Mesothelial cell of epicardium (in vitro differentiated cells): ENCODE results near the gene NUTF2. TPM values are rescaled to one million over a fixed set of nuclear protein-coding genes. Genes with fewer than 3 reads are reported as not detected.

Experiments
- DNase-seq, 2 experiments: peaks; one replicate each; pipeline ENCODE4 v3.0.0; 2021; ENCODE audit warnings: low spot score in 2 of 2; ENCODE audit not compliant: unreplicated experiment in 2 of 2
- H3K27ac Mint-ChIP-seq: 2 replicates; pipeline ENCODE4 v1.8.0; 2021; ENCODE audit warnings: mixed read lengths
- H3K27me3 Mint-ChIP-seq: 2 replicates; pipeline ENCODE4 v1.8.0; 2021; ENCODE audit warnings: low read depth, mixed read lengths
- H3K36me3 Mint-ChIP-seq: 2 replicates; pipeline ENCODE4 v1.8.0; 2021; ENCODE audit warnings: mixed read lengths
- H3K4me1 Mint-ChIP-seq: 2 replicates; pipeline ENCODE4 v1.8.0; 2021; ENCODE audit warnings: mixed read lengths
- H3K4me3 Mint-ChIP-seq: 2 replicates; pipeline ENCODE4 v1.8.0; 2021; ENCODE audit warnings: mild to moderate bottlenecking, moderate library complexity, mixed read lengths
- H3K9me3 Mint-ChIP-seq: 2 replicates; pipeline ENCODE4 v1.8.0; 2021; ENCODE audit warnings: mixed read lengths
- CTCF ChIP-seq: fragments of 200-600 bp; sonication (generic); IDR thresholded peaks from one replicate; pipeline ENCODE4 v1.5.0; 2021; ENCODE audit warnings: antibody characterized with exemption; ENCODE audit not compliant: unreplicated experiment
- total RNA-seq: library from RNA; stranded (reverse); gene quantifications from 3 replicates; pipeline ENCODE4 v1.2.1, GENCODE V29; 2021

The NUTF2 gene
- total RNA-seq, 1 donor from 2014 or later, result 130 TPM

- no peaks in the 10 kb centered on the region for H3K9me3 Mint-ChIP-seq
- no peak overlapping the region for H3K4me3 Mint-ChIP-seq
Measured at GRCh38 chr16:67880584-67880983, 33.9 kb downstream of the NUTF2 start.

GRCh38 chr16:67881621-67882161, 35.0 kb downstream of the NUTF2 start:
- Mint-ChIP-seq H3K9me3 (no peaks in the 10 kb centered on the region), H3K27me3 (no peaks in the 10 kb centered on the region), H3K4me1 (peaks cover 6% of the 10 kb centered on the region), H3K27ac (no peak overlapping the region), H3K36me3 (peaks cover 33% of the 10 kb centered on the region), H3K4me3 (no peak overlapping the region)
- DNase-seq, result no peak
- no peak for TF ChIP-seq CTCF

More at GRCh38 chr16:67880584-67880983, 33.9 kb downstream of the NUTF2 start:
- H3K27me3 Mint-ChIP-seq, result no peaks in the 10 kb centered on the region
- no peak for DNase-seq
- peaks cover 6% of the 10 kb centered on the region for H3K4me1 Mint-ChIP-seq
- H3K27ac Mint-ChIP-seq, result no peak overlapping the region
- no peak for TF ChIP-seq CTCF
- peaks cover 29% of the 10 kb centered on the region for H3K36me3 Mint-ChIP-seq

DNA sequence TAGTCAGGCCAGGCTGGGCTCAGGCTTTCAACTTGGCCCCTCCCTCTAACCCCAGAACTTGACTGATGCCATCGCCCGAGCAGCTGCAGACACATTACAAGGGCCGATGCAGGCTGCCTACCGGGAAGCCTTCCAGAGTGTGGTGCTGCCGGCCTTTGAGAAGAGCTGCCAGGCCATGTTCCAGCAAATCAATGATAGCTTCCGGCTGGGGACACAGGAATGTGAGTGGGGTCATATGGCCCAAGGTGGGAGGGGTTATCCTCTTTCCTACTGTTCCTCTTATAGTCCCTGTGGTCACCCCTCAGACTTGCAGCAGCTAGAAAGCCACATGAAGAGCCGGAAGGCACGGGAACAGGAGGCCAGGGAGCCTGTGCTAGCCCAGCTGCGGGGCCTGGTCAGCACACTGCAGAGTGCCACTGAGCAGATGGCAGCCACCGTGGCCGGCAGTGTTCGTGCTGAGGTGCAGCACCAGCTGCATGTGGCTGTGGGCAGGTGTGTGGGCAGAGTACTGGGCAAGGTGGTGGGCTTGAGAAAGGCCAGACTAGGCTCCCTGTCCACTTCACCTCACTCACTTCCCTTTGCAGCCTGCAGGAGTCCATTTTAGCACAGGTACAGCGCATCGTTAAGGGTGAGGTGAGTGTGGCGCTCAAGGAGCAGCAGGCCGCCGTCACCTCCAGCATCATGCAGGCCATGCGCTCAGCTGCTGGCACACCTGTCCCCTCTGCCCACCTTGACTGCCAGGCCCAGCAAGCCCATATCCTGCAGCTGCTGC, 35.8 kb downstream of the NUTF2 start:
- DNase-seq, result no peak
- peaks cover 33% of the 10 kb centered on the region for H3K36me3 Mint-ChIP-seq
- H3K4me1 Mint-ChIP-seq, result peaks cover 6% of the 10 kb centered on the region
- TF ChIP-seq CTCF, result no peak
- no peaks in the 10 kb centered on the region for H3K9me3 Mint-ChIP-seq
- H3K27ac Mint-ChIP-seq, result no peak overlapping the region
- no peak overlapping the region for H3K4me3 Mint-ChIP-seq
- no peaks in the 10 kb centered on the region for H3K27me3 Mint-ChIP-seq

DNA sequence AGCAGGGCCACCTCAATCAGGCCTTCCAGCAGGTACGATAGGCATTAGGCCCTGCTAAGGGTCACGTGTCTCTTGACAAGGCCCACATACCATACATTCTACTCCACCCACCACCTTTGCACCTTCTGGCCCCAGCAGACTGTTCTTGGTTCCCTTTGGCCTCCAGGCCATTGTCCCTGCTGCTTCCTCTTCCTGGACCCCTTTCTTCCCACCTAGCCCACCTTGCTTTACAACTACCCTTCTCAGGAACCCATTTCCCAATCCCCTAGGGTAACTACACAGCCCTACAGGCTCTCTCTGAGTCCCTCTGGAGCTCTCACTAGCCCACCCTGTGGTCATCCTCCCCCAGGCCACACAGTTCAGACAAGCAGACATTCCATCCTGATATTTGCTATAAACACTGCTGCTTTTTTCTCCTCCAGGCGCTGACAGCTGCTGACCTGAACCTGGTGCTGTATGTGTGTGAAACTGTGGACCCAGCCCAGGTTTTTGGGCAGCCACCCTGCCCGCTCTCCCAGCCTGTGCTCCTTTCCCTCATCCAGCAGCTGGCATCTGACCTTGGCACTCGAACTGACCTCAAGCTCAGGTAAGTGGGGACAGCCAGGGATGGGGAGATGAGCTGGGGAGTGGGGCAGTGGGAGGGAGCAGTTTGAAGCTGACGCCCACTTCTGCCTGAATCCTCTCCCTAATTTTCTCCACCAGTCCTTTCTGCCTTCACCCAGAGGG, 36.6 kb downstream of the NUTF2 start:
- DNase-seq, result no peak
- Mint-ChIP-seq H3K9me3 (no peaks in the 10 kb centered on the region), H3K27ac (peak overlapping the region; percentile 50), H3K36me3 (peaks cover 33% of the 10 kb centered on the region), H3K27me3 (no peaks in the 10 kb centered on the region), H3K4me3 (no peak overlapping the region), H3K4me1 (peaks cover 6% of the 10 kb centered on the region)
- TF ChIP-seq CTCF, result no peak

- peaks cover 6% of the 10 kb centered on the region for H3K4me1 Mint-ChIP-seq
- peak; percentile 45 to 83 for DNase-seq
- no peak overlapping the region for H3K27ac Mint-ChIP-seq
- H3K36me3 Mint-ChIP-seq, result peaks cover 33% of the 10 kb centered on the region
- H3K27me3 Mint-ChIP-seq, result no peaks in the 10 kb centered on the region
- peak; percentile 81 for TF ChIP-seq CTCF
- H3K9me3 Mint-ChIP-seq, result no peaks in the 10 kb centered on the region
- H3K4me3 Mint-ChIP-seq, result no peak overlapping the region
Measured at GRCh38 chr16:67883872-67884261, 37.1 kb downstream of the NUTF2 start.
